ENCODE data around the gene MINDY4. TPM values are rescaled to one million over a fixed set of nuclear protein-coding genes. Genes with fewer than 3 reads are reported as not detected.

MINDY4 gene
- total and polyA plus RNA-seq, 2 of the 4 experiments (the other 2 are of a cell fraction): 1.8 to 3.6 TPM

- TF ChIP-seq RCOR1 (IDR thresholded peaks at IDR 0.05; ENCODE audit: insufficient replicate concordance, low read length) (no peak), POLR2A (IDR thresholded peaks at IDR 0.05; ENCODE audit: low read depth, low read length) (no peak), CEBPB (IDR thresholded peaks at IDR 0.05; ENCODE audit: low read depth, low read length) (no peak), CHD1 (IDR thresholded peaks at IDR 0.05; ENCODE audit: low read depth, low read length) (no peak), RFX5 (IDR thresholded peaks at IDR 0.05; ENCODE audit: low read depth, low read length) (no peak), MAZ (IDR thresholded peaks at IDR 0.05; ENCODE audit: borderline replicate concordance, low read depth, low read length) (no peak), USF2 (IDR thresholded peaks at IDR 0.05; ENCODE audit: low read depth, low read length) (no peak), RAD21 (IDR thresholded peaks at IDR 0.05; ENCODE audit: low read length) (no peak), BHLHE40 (IDR thresholded peaks at IDR 0.05; ENCODE audit: low read depth, low read length) (no peak), CTCF (conservative IDR thresholded peaks at IDR 0.05; ENCODE audit: low read depth, low read length) (no peak), MAFK (IDR thresholded peaks at IDR 0.05; ENCODE audit: low read depth, low read length) (no peak), FOS (IDR thresholded peaks at IDR 0.05; ENCODE audit: low read depth, low read length) (no peak), ELK1 (IDR thresholded peaks at IDR 0.05; ENCODE audit: borderline replicate concordance, low read depth, low read length) (no peak), NFE2L2 (IDR thresholded peaks at IDR 0.05; ENCODE audit: low read depth, low read length) (no peak), SMC3 (IDR thresholded peaks at IDR 0.05; ENCODE audit: low read depth, low read length) (no peak), MXI1 (IDR thresholded peaks at IDR 0.05; ENCODE audit: borderline replicate concordance, low read depth, low read length) (no peak)
- no peak overlapping the region for H2BK20ac ChIP-seq (ENCODE audit: low read depth, low read length)
- no peak overlapping the region for H2BK15ac ChIP-seq (ENCODE audit: low read depth, low read length)
- H4K8ac ChIP-seq (ENCODE audit: low read depth in 2 of 2, low read length in 2 of 2): no peak overlapping the region
- no peak overlapping the region for H3K9ac ChIP-seq (ENCODE audit: low read depth, low read length)
- H3K4me3 ChIP-seq (ENCODE audit: insufficient read depth, low read depth, low read length): no peak overlapping the region
- no peaks in the 10 kb centered on the region for H3K79me1 ChIP-seq (ENCODE audit: low read depth in 1 of 2, low read length in 2 of 2)
- no peak overlapping the region for H4K5ac ChIP-seq (ENCODE audit: low read depth, low read length)
- no peak overlapping the region for H4K91ac ChIP-seq (ENCODE audit: insufficient read depth, low read depth, low read length)
- H3K27ac ChIP-seq (ENCODE audit: insufficient read depth, low read length): no peak overlapping the region
- no peak overlapping the region for H3K4me2 ChIP-seq (ENCODE audit: low read depth, low read length)
- dilution Hi-C loops (cut with HindIII; ENCODE audit: low sequenced_read_pairs, unreplicated experiment) (no loop called here), in situ Hi-C loops (cut with MboI; ENCODE audit: low sequenced_read_pairs) (no loop called here), intact Hi-C loops (cut with micrococcal nuclease) (no loop called here)
- BruUV-seq (replicated peaks): no TSS peak
- H3K9me1 ChIP-seq (ENCODE audit: insufficient read depth, low read length): peaks cover 4% of the 10 kb centered on the region; the same call in 1 of the 2 replicates
- H3K9me3 ChIP-seq (ENCODE audit: control insufficient read depth, insufficient read depth, low read length): no peaks in the 10 kb centered on the region
- DNase-seq: no peak
- POLR2A ChIA-PET (ENCODE audit: unreplicated experiment): no interaction called here
- peaks cover 3% of the 10 kb centered on the region; the same call in 1 of the 2 replicates for H3K27me3 ChIP-seq (ENCODE audit: control insufficient read depth, insufficient read depth, low read length)
- no peak for ATAC-seq (ENCODE audit: low read depth)
- H3K36me3 ChIP-seq (ENCODE audit: control insufficient read depth, insufficient read depth, low read length): no peaks in the 10 kb centered on the region
- H2AFZ ChIP-seq (replicated peaks; ENCODE audit: low read length, poor library complexity): no peak overlapping the region
- H3K18ac ChIP-seq (ENCODE audit: low read depth, low read length): no peak overlapping the region
- no peak overlapping the region for H3K14ac ChIP-seq (replicated peaks; ENCODE audit: low read depth, low read length)
- no peak overlapping the region for H2AK9ac ChIP-seq (replicated peaks; ENCODE audit: low read depth, low read length, poor library complexity)
- no peak overlapping the region for H3K4ac ChIP-seq (ENCODE audit: low read depth, low read length)
- CTCF ChIA-PET: no interaction called here
- no peak overlapping the region for H3K56ac ChIP-seq (ENCODE audit: extremely low read depth, insufficient read depth, low read length)
- H2BK5ac ChIP-seq (ENCODE audit: low read depth, low read length, poor library complexity, severe bottlenecking): no peak overlapping the region
- no peak overlapping the region for H3K23ac ChIP-seq (ENCODE audit: low read depth, low read length)
- no peak overlapping the region for H2AK5ac ChIP-seq (ENCODE audit: low read depth, low read length)
- WGBS, 2 experiments (ENCODE audit: extremely low coverage in 2 of 2, insufficient read length in 1 of 2): 89% methylated on average over 3 of the region's 11 CpGs; no CpG with 5 or more reads in 1 of the 2 experiments
- H4K20me1 ChIP-seq (ENCODE audit: insufficient read depth, low read length): no peaks in the 10 kb centered on the region
- peaks cover 5% of the 10 kb centered on the region for H3K4me1 ChIP-seq (ENCODE audit: control insufficient read depth, insufficient read depth, low read length)
- no peak overlapping the region for H2BK120ac ChIP-seq (ENCODE audit: low read depth, low read length)
These were observed 139.9 kb downstream of the MINDY4 start for GRCh38 chr7:30911133-30911532.

All from IMR-90 (cell line).